ENCODE results near the gene RABL6. TPM values are rescaled to one million over a fixed set of nuclear protein-coding genes. Genes with fewer than 3 reads are reported as not detected.
"Not testable (repeated sequence)": the region's sequence is repeated elsewhere in the genome, so short reads cannot be mapped to it uniquely, and the experiment has no call there.

The RABL6 gene
- total and polyA plus RNA-seq, 4 donors = 31.3 to 76.1 (median 49.6) TPM

DNA sequence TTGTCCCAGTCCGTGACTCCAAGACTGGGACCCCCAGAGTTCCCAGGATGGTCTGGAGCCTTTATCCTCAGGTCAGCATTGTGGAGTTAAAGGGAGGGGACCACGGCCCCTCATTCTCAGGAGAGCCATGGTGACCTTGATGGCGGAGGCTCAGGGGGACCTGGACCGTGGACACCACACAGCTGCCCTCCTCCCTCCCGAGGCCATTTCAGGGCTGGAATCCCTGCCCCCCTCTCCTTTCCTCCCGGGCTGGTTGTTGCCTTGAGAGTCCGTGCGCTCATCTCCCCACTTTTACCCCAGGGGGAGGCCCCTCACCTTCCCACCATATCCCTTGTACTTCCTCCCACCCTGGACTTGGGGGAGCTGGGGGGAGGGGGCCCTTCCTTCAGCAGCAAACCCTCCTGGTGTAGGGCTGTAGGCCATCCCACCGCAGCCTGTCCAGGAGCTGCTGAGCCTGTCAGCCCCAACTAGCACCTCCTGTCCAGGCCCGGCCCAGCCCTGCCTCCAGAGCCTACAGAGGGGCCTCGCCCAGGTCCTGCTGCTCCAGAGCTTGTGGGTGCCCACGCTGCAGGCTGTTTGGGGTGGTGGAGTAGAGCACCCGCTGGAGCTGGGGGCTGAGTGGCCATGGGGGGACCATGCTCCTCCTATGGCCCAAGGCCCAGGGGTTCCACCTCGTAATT, 20.2 kb downstream of the RABL6 start:
- H3K9me3 ChIP-seq (ENCODE audit: control insufficient read depth, low read length) = no peaks in the 10 kb centered on the region
- H3K27me3 ChIP-seq (ENCODE audit: control insufficient read depth in 1 of 2, insufficient read depth in 2 of 2, low read length in 1 of 2) = no peaks in the 10 kb centered on the region
- peaks cover 0 to 3% of the 10 kb centered on the region in 2 donors for H3K36me3 ChIP-seq (ENCODE audit: control insufficient read depth in 1 of 2, insufficient read depth in 2 of 2, low read length in 1 of 2)
- intact Hi-C loops (cut with DNase I) = no loop called here
- DNase-seq (peak; percentile 47 to 63), ATAC-seq (ENCODE audit: low FRiP score) (no peak)
- no peak overlapping the region for H3K27ac ChIP-seq (ENCODE audit: low read depth in 1 of 2, low read length in 2 of 2)
- H3K4me1 ChIP-seq (ENCODE audit: control insufficient read depth in 1 of 2, insufficient read depth in 2 of 2, low read length in 2 of 2) = no peaks in the 10 kb centered on the region
- WGBS, 2 donors = 88 to 93% methylated on average over 14 of the region's 14 CpGs
- H3K4me3 ChIP-seq (ENCODE audit: low read length in 2 of 2) = no peak overlapping the region

DNA sequence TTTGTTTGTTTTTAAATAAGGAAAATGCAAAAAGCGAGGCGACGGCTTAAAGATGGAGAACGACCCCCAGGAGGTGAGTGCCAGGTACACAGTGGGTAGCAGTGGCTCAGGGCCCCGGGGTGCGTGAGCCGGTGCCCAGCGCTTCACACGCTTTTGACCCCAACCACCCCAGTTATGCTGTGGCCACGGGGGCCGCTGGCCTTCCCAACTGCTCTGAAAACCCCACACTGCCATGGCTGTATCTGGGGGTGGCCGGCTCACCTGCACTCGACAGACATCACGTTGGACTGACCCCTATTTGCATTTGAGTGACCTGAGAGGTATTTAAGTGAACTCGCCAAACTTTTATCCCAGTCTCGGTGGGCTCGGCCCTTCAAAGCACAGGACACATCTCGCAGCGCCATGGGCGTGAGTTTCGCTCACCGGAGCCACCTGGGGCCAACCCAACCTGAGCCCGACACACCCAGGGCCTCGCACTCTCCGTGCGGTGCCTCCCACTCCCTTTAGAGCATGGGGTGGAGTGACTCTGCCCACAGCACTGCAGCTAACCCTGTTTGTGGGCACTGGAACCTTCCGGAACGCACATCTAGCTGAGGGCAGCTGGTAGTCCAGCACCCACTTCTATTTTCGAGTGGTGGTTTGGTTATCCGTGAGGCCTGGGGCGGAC, 20.9 kb downstream of the RABL6 start:
- no peaks in the 10 kb centered on the region for H3K27me3 ChIP-seq (ENCODE audit: control insufficient read depth in 1 of 2, insufficient read depth in 2 of 2, low read length in 1 of 2)
- 95% methylated on average over 31 of the region's 31 CpGs for WGBS, 2 donors
- no peak overlapping the region for H3K27ac ChIP-seq (ENCODE audit: low read depth in 1 of 2, low read length in 2 of 2)
- H3K36me3 ChIP-seq (ENCODE audit: control insufficient read depth in 1 of 2, insufficient read depth in 2 of 2, low read length in 1 of 2) = peaks cover 0 to 3% of the 10 kb centered on the region in 2 donors
- intact Hi-C loops (cut with DNase I) = no loop called here
- ATAC-seq (ENCODE audit: low FRiP score) (no peak), DNase-seq (peak in 1 of 2 donors; percentile 55)
- H3K9me3 ChIP-seq (ENCODE audit: control insufficient read depth, low read length) = no peaks in the 10 kb centered on the region
- H3K4me1 ChIP-seq (ENCODE audit: control insufficient read depth in 1 of 2, insufficient read depth in 2 of 2, low read length in 2 of 2) = no peaks in the 10 kb centered on the region
- no peak overlapping the region for H3K4me3 ChIP-seq (ENCODE audit: low read length in 2 of 2)

DNA sequence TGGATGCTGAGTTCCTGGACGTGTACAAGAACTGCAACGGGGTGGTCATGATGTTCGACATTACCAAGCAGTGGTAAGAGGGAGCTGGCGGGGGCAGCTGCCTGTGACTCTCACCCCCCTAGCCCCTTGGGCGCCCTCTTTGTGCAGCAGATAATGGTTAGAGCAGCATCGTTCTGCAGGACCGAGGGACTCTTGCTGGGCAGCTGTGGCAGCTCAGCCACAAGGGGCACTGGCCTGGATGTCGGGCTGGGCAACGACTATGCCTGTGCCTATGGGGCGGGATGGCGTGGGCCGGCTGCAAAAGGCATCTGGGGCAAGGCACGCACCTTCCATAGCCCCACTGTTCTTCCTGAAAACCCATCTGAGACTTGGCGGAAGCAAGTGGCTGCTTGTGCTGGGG, 21.7 kb downstream of the RABL6 start:
- Histone ChIP-seq H3K4me3 (ENCODE audit: low read length in 2 of 2) (no peak overlapping the region), H3K4me1 (ENCODE audit: control insufficient read depth in 1 of 2, insufficient read depth in 2 of 2, low read length in 2 of 2) (no peaks in the 10 kb centered on the region), H3K36me3 (ENCODE audit: control insufficient read depth in 1 of 2, insufficient read depth in 2 of 2, low read length in 1 of 2) (peaks cover 0 to 3% of the 10 kb centered on the region in 2 donors), H3K9me3 (ENCODE audit: control insufficient read depth, low read length) (no peaks in the 10 kb centered on the region), H3K27me3 (ENCODE audit: control insufficient read depth in 1 of 2, insufficient read depth in 2 of 2, low read length in 1 of 2) (no peaks in the 10 kb centered on the region), H3K27ac (ENCODE audit: low read depth in 1 of 2, low read length in 2 of 2) (no peak overlapping the region)
- no peak for ATAC-seq (ENCODE audit: low FRiP score)
- 90% methylated on average over 14 of the region's 14 CpGs for WGBS, 2 donors
- intact Hi-C loops (cut with DNase I) = no loop called here
- peak; percentile 38 to 51 for DNase-seq

DNA sequence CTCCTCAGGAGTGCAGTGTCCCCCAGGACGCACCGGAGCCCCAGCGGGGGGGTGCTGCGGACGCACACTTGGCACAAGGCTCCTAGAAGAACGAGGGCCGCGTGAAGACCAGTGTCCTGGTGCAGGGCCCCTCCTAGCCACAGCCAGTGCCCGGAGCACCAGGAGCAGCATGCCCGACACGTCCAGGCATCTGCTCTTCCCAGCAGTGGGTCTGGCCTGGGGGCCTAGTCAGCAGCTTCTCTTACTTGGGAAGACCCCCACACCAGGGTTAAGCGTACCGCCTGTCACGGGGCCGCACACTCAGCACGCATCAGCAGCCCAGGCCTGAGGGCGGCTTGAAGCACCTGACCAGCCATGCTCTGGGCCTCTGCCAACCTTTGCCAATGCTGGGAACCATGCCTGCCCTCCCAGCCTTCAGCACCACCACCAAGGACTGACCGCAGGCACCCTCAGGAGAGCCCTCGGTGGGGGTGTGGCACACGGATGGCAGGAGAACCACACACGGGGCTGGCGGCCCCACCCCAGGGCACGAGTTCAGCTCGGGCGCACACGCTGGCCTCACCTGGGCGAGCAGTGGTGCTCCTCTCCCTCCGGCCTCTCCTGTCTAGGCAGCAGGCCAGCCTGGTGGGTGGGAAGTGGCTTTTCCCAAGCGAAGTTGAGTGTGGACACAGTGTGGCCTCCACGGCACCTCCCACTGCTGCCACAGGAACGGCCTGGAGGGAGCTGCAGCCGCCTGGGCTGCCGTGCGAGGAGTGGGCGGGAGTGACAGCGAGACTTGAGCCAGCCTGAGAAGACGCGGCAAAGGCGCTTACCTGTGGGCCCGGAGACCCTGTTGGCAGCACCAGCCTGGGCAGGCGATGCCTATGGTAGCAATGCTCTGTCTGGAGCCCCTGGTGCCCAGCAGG, 22.5 kb downstream of the RABL6 start:
- H3K9me3 ChIP-seq (ENCODE audit: control insufficient read depth, low read length) = no peaks in the 10 kb centered on the region
- no peaks in the 10 kb centered on the region for H3K27me3 ChIP-seq (ENCODE audit: control insufficient read depth in 1 of 2, insufficient read depth in 2 of 2, low read length in 1 of 2)
- intact Hi-C loops (cut with DNase I) = no loop called here
- DNase-seq (peak; percentile 45 to 74), ATAC-seq (ENCODE audit: low FRiP score) (peak; percentile 14)
- no peak overlapping the region for H3K4me3 ChIP-seq (ENCODE audit: low read length in 2 of 2)
- no peaks in the 10 kb centered on the region for H3K4me1 ChIP-seq (ENCODE audit: control insufficient read depth in 1 of 2, insufficient read depth in 2 of 2, low read length in 2 of 2)
- WGBS, 2 donors = 90 to 91% methylated on average over 41 of the region's 41 CpGs
- H3K36me3 ChIP-seq (ENCODE audit: control insufficient read depth in 1 of 2, insufficient read depth in 2 of 2, low read length in 1 of 2) = peaks cover 0 to 3% of the 10 kb centered on the region in 2 donors
- H3K27ac ChIP-seq (ENCODE audit: low read depth in 1 of 2, low read length in 2 of 2) = no peak overlapping the region

DNA sequence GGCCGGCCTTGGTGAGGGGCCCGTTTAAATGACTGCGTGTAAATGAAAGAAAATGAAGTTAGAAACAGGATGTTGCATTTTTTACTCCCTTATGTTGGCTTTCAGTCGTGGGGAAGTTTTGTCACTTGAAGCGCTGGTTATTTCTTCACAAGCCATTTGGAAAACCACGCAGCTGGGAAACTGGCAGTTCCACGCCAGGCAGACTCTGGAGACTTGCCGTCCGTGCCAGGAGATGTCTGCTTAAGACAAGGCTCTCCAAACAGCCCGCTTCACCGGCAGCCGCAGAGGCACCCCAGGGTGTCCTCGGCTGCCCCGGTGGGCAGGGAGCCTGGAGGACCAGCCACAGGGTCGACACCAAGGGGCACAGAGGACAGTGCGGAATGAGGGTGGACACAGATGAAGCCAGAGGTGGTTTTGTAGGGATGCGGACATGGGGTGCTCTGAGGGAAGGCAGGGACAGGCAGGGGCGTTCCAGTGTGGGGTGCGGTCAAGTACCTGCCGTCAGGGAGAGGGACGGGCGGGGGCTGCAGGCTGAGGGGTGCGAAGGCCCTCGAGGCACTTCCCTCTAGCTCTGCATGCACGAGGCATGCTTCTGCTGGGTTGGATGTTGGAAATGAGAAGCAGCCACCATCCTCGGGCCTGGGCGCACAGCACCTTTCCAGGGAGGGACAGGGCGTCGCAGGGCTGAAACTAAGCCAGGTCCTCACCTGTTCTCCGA, 23.4 kb downstream of the RABL6 start:
- intact Hi-C loops (cut with DNase I) = no loop called here
- Histone ChIP-seq H3K27ac (ENCODE audit: low read depth in 1 of 2, low read length in 2 of 2) (no peak overlapping the region), H3K4me1 (ENCODE audit: control insufficient read depth in 1 of 2, insufficient read depth in 2 of 2, low read length in 2 of 2) (no peaks in the 10 kb centered on the region), H3K27me3 (ENCODE audit: control insufficient read depth in 1 of 2, insufficient read depth in 2 of 2, low read length in 1 of 2) (no peaks in the 10 kb centered on the region), H3K36me3 (ENCODE audit: control insufficient read depth in 1 of 2, insufficient read depth in 2 of 2, low read length in 1 of 2) (no peaks in the 10 kb centered on the region), H3K9me3 (ENCODE audit: control insufficient read depth, low read length) (no peaks in the 10 kb centered on the region), H3K4me3 (ENCODE audit: low read length in 2 of 2) (no peak overlapping the region)
- WGBS, 2 donors = 92% methylated on average over 30 of the region's 30 CpGs
- DNase-seq = peak in 1 of 2 donors; percentile 55
- no peak for ATAC-seq (ENCODE audit: low FRiP score)

DNA sequence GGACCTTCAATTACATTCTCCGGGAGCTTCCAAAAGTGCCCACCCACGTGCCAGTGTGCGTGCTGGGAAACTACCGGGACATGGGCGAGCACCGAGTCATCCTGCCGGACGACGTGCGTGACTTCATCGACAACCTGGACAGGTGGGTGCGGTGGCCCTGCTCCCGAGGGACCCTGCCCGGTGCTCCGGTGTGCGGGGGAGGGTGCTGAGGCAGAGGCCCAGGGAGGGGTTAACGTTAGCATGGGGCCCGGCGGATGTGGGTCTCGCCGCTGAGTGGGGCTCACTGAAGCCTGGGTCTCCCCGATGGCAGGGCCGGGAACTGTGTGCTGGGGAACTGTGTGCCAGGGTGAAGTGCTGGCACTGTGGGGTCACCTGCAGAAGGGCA, 24.0 kb downstream of the RABL6 start:
- no peaks in the 10 kb centered on the region for H3K27me3 ChIP-seq (ENCODE audit: control insufficient read depth in 1 of 2, insufficient read depth in 2 of 2, low read length in 1 of 2)
- no peaks in the 10 kb centered on the region for H3K9me3 ChIP-seq (ENCODE audit: control insufficient read depth, low read length)
- H3K4me1 ChIP-seq (ENCODE audit: control insufficient read depth in 1 of 2, insufficient read depth in 2 of 2, low read length in 2 of 2) = no peaks in the 10 kb centered on the region
- WGBS, 2 donors = 86 to 87% methylated on average over 23 of the region's 23 CpGs
- H3K27ac ChIP-seq (ENCODE audit: low read depth in 1 of 2, low read length in 2 of 2) = no peak overlapping the region
- DNase-seq (peak; percentile 44 to 72), ATAC-seq (ENCODE audit: low FRiP score) (no peak)
- intact Hi-C loops (cut with DNase I) = no loop called here
- H3K4me3 ChIP-seq (ENCODE audit: low read length in 2 of 2) = no peak overlapping the region
- no peaks in the 10 kb centered on the region for H3K36me3 ChIP-seq (ENCODE audit: control insufficient read depth in 1 of 2, insufficient read depth in 2 of 2, low read length in 1 of 2)

DNA sequence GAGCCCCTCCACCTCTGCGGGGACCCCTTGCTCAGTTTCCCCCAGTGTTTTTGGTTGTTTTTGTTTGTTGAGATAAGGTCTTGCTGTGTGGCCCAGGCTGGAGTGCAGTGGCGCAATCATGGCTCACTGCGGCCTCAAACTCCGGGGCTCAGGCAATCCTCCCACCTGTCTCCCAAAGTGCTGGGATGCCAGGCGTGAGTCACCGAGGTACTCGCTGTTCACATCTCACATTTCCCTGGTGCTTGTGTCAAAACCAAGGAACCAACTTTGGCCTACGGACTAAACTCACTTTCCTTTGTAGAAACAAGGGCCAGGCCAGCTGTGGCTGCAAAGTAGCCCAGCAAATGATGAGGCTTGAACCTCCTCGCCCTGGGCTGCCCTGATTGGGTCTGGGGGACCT, 24.8 kb downstream of the RABL6 start:
- intact Hi-C loops (cut with DNase I) = no loop called here
- H3K4me1 ChIP-seq (ENCODE audit: control insufficient read depth in 1 of 2, insufficient read depth in 2 of 2, low read length in 2 of 2) = no peaks in the 10 kb centered on the region
- no peak overlapping the region for H3K4me3 ChIP-seq (ENCODE audit: low read length in 2 of 2)
- WGBS, 2 donors = 89 to 90% methylated on average over 9 of the region's 9 CpGs
- DNase-seq (peak in 1 of 2 donors; percentile 61), ATAC-seq (ENCODE audit: low FRiP score) (no peak)
- no peaks in the 10 kb centered on the region for H3K27me3 ChIP-seq (ENCODE audit: control insufficient read depth in 1 of 2, insufficient read depth in 2 of 2, low read length in 1 of 2)
- H3K27ac ChIP-seq (ENCODE audit: low read depth in 1 of 2, low read length in 2 of 2) = no peak overlapping the region
- H3K36me3 ChIP-seq (ENCODE audit: control insufficient read depth in 1 of 2, insufficient read depth in 2 of 2, low read length in 1 of 2) = no peaks in the 10 kb centered on the region
- no peaks in the 10 kb centered on the region for H3K9me3 ChIP-seq (ENCODE audit: control insufficient read depth, low read length)

DNA sequence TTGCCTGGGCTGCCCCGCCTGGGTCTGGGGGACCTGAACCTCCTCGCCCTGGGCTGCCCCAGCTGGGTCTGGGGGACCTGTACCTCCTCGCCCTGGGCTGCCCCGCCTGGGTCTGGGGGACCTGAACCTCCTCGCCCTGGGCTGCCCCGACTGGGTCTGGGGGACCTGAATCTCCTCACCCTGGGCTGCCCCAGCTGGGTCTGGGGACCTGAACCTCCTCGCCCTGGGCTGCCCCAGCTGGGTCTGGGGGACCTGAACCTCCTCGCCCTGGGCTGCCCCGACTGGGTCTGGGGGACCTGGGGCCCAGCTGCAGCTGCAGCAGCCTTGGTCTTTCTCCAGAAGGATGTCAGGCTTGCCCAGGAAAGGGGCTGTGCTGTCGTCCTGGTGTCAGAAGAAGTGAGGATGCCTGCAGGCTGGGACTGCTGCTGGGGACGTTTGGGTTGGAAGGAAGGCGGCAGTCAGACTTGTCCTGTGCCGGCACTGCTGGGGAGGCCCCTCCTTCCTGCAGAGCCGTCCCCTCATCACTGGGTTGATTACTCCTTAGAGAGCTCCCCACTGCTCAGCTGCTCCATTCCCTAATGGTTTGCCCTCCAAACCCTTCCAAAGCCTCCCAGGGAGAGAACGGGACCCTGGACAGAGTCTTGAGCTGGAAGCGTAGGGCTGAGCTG, 25.8 kb downstream of the RABL6 start:
- H3K36me3 ChIP-seq (ENCODE audit: control insufficient read depth in 1 of 2, insufficient read depth in 2 of 2, low read length in 1 of 2); H3K9me3 ChIP-seq (ENCODE audit: control insufficient read depth, low read length); H3K4me3 ChIP-seq (ENCODE audit: low read length in 2 of 2); intact Hi-C loops (cut with DNase I); H3K27ac ChIP-seq (ENCODE audit: low read depth in 1 of 2, low read length in 2 of 2); H3K4me1 ChIP-seq (ENCODE audit: control insufficient read depth in 1 of 2, insufficient read depth in 2 of 2, low read length in 2 of 2); DNase-seq; H3K27me3 ChIP-seq (ENCODE audit: control insufficient read depth in 1 of 2, insufficient read depth in 2 of 2, low read length in 1 of 2); ATAC-seq (ENCODE audit: low FRiP score): not testable (repeated sequence)
- WGBS, 2 donors = 82 to 86% methylated on average over 16 of the region's 16 CpGs
